ENCODE measurements around the gene SPX.

Gene SPX

GRCh38 chr12:21526053-21526452 lies at the start of gene SPX:
TSS of gene SPX (plus strand) at chr12:21526296. CDS start at chr12:21526473, 177 bp downstream.
- DNase-seq: no peak

GRCh38 chr12:21476949-21477348 lies 49.1 kb upstream of the SPX start:
- DNase-seq: no peak

- DNase-seq: no peak
Observed at GRCh38 chr12:21478756-21479455, 47.2 kb upstream of the SPX start.

GRCh38 chr12:21483531-21483930 lies 42.6 kb upstream of the SPX start:
- DNase-seq: no peak

- no peak for DNase-seq
Observed at GRCh38 chr12:21485998-21486397, 40.1 kb upstream of the SPX start.

- no peak for DNase-seq
Observed at GRCh38 chr12:21499765-21500164, 26.3 kb upstream of the SPX start.

GRCh38 chr12:21500786-21501257 lies 25.3 kb upstream of the SPX start:
- peak; percentile 24 for DNase-seq

GRCh38 chr12:21501258-21502163 lies 24.6 kb upstream of the SPX start, which contains the start of the genes GOLT1B and RECQL:
TSS of gene GOLT1B (plus strand) at chr12:21501789. CDS start at chr12:21501924, 135 bp downstream.
TSS of gene RECQL (minus strand) at chr12:21501635. CDS start at chr12:21499570, 2,065 bp downstream.
- peak; percentile 98 for DNase-seq

GRCh38 chr12:21502164-21502496 lies 24.0 kb upstream of the SPX start:
- DNase-seq: peak; percentile 40

- DNase-seq: no peak
Observed at GRCh38 chr12:21502872-21503271, 23.2 kb upstream of the SPX start.

GRCh38 chr12:21505888-21506287 lies 20.2 kb upstream of the SPX start:
- no peak for DNase-seq

- no peak for DNase-seq
Observed at GRCh38 chr12:21507849-21508248, 18.2 kb upstream of the SPX start.

- no peak for DNase-seq
Observed at GRCh38 chr12:21509768-21510167, 16.3 kb upstream of the SPX start.

- no peak for DNase-seq
Observed at GRCh38 chr12:21516281-21516680, 9.8 kb upstream of the SPX start.

GRCh38 chr12:21518451-21518850 lies 7.6 kb upstream of the SPX start:
- no peak for DNase-seq

GRCh38 chr12:21521541-21521940 lies 4.6 kb upstream of the SPX start:
- DNase-seq: no peak

GRCh38 chr12:21523148-21523547 lies 2.9 kb upstream of the SPX start:
- no peak for DNase-seq

GRCh38 chr12:21526721-21527345 lies 737 bp downstream of the SPX start:
- DNase-seq: peak; percentile 17

GRCh38 chr12:21527451-21528180 lies 1.5 kb downstream of the SPX start:
- peak; percentile 32 for DNase-seq

GRCh38 chr12:21528953-21529352 lies 2.9 kb downstream of the SPX start:
- DNase-seq: peak; percentile 21

- DNase-seq: no peak
Observed at GRCh38 chr12:21529456-21529855, 3.4 kb downstream of the SPX start.

- DNase-seq: no peak
Observed at GRCh38 chr12:21538061-21538653, 12.1 kb downstream of the SPX start.

Measured in DMS79 treated with DMSO at 0.1 percent for 48 hours (cell line).